HG03159 (cell line): ENCODE results near the gene RNF166.

Experiments
- ATAC-seq: cut with Tn5 transposase; IDR thresholded peaks from one replicate; pipeline ENCODE4 v1.9.1; 2021; ENCODE audit warnings: mild to moderate bottlenecking, moderate library complexity; ENCODE audit not compliant: unreplicated experiment

Gene RNF166

GRCh38 chr16:88706229-88706964 lies at the start of gene RNF166, which contains the start of gene CTU2:
RNF166 (minus strand) TSS chr16:88706408; CDS start chr16:88706325, 83 bp downstream.
CTU2 (plus strand) TSS chr16:88706503; CDS start chr16:88706531, 28 bp downstream.
- ATAC-seq, result peak; percentile 64

GRCh38 chr16:88754912-88755744 lies 48.9 kb upstream of the RNF166 start:
- ATAC-seq, result no peak

- no peak for ATAC-seq
Measured at GRCh38 chr16:88754109-88754911, 48.1 kb upstream of the RNF166 start.

- no peak for ATAC-seq
Measured at GRCh38 chr16:88753602-88754001, 47.4 kb upstream of the RNF166 start.

GRCh38 chr16:88753191-88753590 lies 47.0 kb upstream of the RNF166 start:
- ATAC-seq, result no peak

- ATAC-seq, result no peak
Measured at GRCh38 chr16:88752386-88753002, 46.3 kb upstream of the RNF166 start.

GRCh38 chr16:88750854-88751253 lies 44.6 kb upstream of the RNF166 start:
- no peak for ATAC-seq

GRCh38 chr16:88749358-88749757 lies 43.1 kb upstream of the RNF166 start:
- no peak for ATAC-seq

GRCh38 chr16:88748364-88748763 lies 42.2 kb upstream of the RNF166 start:
- ATAC-seq, result no peak

GRCh38 chr16:88747588-88748301 lies 41.5 kb upstream of the RNF166 start:
- no peak for ATAC-seq

GRCh38 chr16:88746506-88746905 lies 40.3 kb upstream of the RNF166 start:
- no peak for ATAC-seq

- no peak for ATAC-seq
Measured at GRCh38 chr16:88744577-88745521, 38.6 kb upstream of the RNF166 start.

GRCh38 chr16:88743693-88744576 lies 37.7 kb upstream of the RNF166 start:
- no peak for ATAC-seq

- ATAC-seq, result no peak
Measured at GRCh38 chr16:88742896-88743605, 36.8 kb upstream of the RNF166 start.

- ATAC-seq, result no peak
Measured at GRCh38 chr16:88741368-88741767, 35.2 kb upstream of the RNF166 start.

GRCh38 chr16:88740727-88741055 lies 34.5 kb upstream of the RNF166 start:
- no peak for ATAC-seq

GRCh38 chr16:88739977-88740726 lies 33.9 kb upstream of the RNF166 start:
- ATAC-seq, result no peak
